GM23338 (cell line): ENCODE data around the gene MFRP. TPM values are rescaled to one million over a fixed set of nuclear protein-coding genes. Genes with fewer than 3 reads are reported as not detected.
"Not testable (repeated sequence)": the region's sequence is repeated elsewhere in the genome, so short reads cannot be mapped to it uniquely, and the experiment has no call there.

Source experiments
- ATAC-seq: fragments of 200-7000 bp; cut with Tn5 transposase; 3 replicates; pipeline ENCODE4 v1.9.1; 2020
- DNase-seq: peaks from one replicate; pipeline ENCODE4 v3.0.0-alpha.2; 2015; ENCODE audit warnings: low spot score
- H2AFZ ChIP-seq: fragments of 200-600 bp; sonication (generic); 2 replicates; pipeline ENCODE4 v1.8.0; 2016; ENCODE audit warnings: antibody characterized with exemption, mild to moderate bottlenecking, moderate library complexity
- H3F3A ChIP-seq: fragments of 200-600 bp; sonication (generic); replicated peaks from 2 replicates; pipeline ENCODE4 v1.8.0; 2017; ENCODE audit warnings: antibody characterized with exemption, mixed run types, low read depth
- H3K27ac ChIP-seq: fragments of 200-600 bp; sonication (generic); 2 replicates; pipeline ENCODE4 v1.6.1; 2016; ENCODE audit warnings: low read depth
- H3K27me3 ChIP-seq: fragments of 200-600 bp; sonication (generic); 2 replicates; pipeline ENCODE4 v1.8.0; 2016; ENCODE audit warnings: mild to moderate bottlenecking, mixed run types, moderate library complexity; ENCODE audit not compliant: insufficient read depth
- H3K36me3 ChIP-seq: fragments of 200-600 bp; sonication (generic); 2 replicates; pipeline ENCODE4 v1.8.0; 2016; ENCODE audit warnings: mild to moderate bottlenecking; ENCODE audit not compliant: insufficient read depth
- H3K4me1 ChIP-seq: fragments of 200-600 bp; sonication (generic); 2 replicates; pipeline ENCODE4 v1.8.0; 2016; ENCODE audit warnings: mild to moderate bottlenecking, moderate library complexity; ENCODE audit not compliant: insufficient read depth
- H3K4me2 ChIP-seq: fragments of 200-600 bp; sonication (generic); 2 replicates; pipeline ENCODE4 v1.7.1; 2017; ENCODE audit warnings: mixed run types
- H3K4me3 ChIP-seq: fragments of 200-600 bp; sonication (generic); 2 replicates; pipeline ENCODE4 v1.6.1; 2016; ENCODE audit warnings: mixed run types
- H3K79me2 ChIP-seq: fragments of 200-600 bp; sonication (generic); replicated peaks from 2 replicates; pipeline ENCODE4 v1.8.0; 2017; ENCODE audit warnings: mild to moderate bottlenecking; ENCODE audit not compliant: insufficient read depth
- H3K9me2 ChIP-seq: fragments of 200-600 bp; sonication (generic); 2 replicates; pipeline ENCODE4 v1.8.0; 2017; ENCODE audit not compliant: insufficient read depth
- H4K20me1 ChIP-seq: fragments of 200-600 bp; sonication (generic); replicated peaks from 2 replicates; pipeline ENCODE4 v1.8.0; 2017; ENCODE audit warnings: mild to moderate bottlenecking; ENCODE audit not compliant: insufficient read depth
- H3K27ac Mint-ChIP-seq: 2 replicates; pipeline ENCODE4 v1.8.0; 2020; ENCODE audit warnings: inconsistent platforms, mild to moderate bottlenecking, moderate library complexity, mixed read lengths
- H3K27me3 Mint-ChIP-seq: 3 replicates; pipeline ENCODE4 v1.8.0; 2022; ENCODE audit warnings: low read depth, mild to moderate bottlenecking, moderate library complexity, mixed read lengths, inconsistent platforms; ENCODE audit not compliant: insufficient read depth, poor library complexity
- H3K36me3 Mint-ChIP-seq: 3 replicates; pipeline ENCODE4 v1.8.0; 2021; ENCODE audit warnings: low read depth, mild to moderate bottlenecking, inconsistent platforms, moderate library complexity, mixed read lengths
- H3K4me1 Mint-ChIP-seq: 3 replicates; pipeline ENCODE4 v1.8.0; 2020; ENCODE audit warnings: mild to moderate bottlenecking, inconsistent platforms, mixed read lengths
- H3K4me3 Mint-ChIP-seq: 3 replicates; pipeline ENCODE4 v1.8.0; 2021; ENCODE audit warnings: moderate library complexity, mild to moderate bottlenecking, inconsistent platforms, mixed read lengths
- H3K9me3 Mint-ChIP-seq: 3 replicates; pipeline ENCODE4 v1.8.0; 2020; ENCODE audit warnings: moderate library complexity, mild to moderate bottlenecking, inconsistent platforms, mixed read lengths
- CREB1 ChIP-seq: fragments of 250-450 bp; sonication (Bioruptor Pico); IDR thresholded peaks from 2 replicates; pipeline ENCODE4 v1.5.0; 2020; ENCODE audit warnings: low read depth, mild to moderate bottlenecking, moderate library complexity
- CTCF ChIP-seq, 2 experiments: fragments of 200-600 bp in 1 of 2; sonication (generic) in 1 of 2; conservative IDR thresholded peaks; 2 replicates each; pipeline versions ENCODE4 v1.5.1 to v1.6.1; 2016 to 2017; ENCODE audit warnings: antibody characterized with exemption in 2 of 2, low read depth in 2 of 2, mild to moderate bottlenecking in 2 of 2, moderate library complexity in 1 of 2
- EZH2 ChIP-seq: fragments of 200-600 bp; sonication (generic); IDR thresholded peaks from one replicate; pipeline ENCODE4 v1.8.0; 2017; ENCODE audit warnings: antibody characterized with exemption, mild to moderate bottlenecking, low read depth; ENCODE audit not compliant: unreplicated experiment
- EZH2phosphoT487 ChIP-seq: fragments of 200-600 bp; sonication (generic); IDR thresholded peaks from one replicate; pipeline ENCODE4 v1.8.1; 2018; ENCODE audit warnings: antibody characterized with exemption; ENCODE audit not compliant: unreplicated experiment
- JUNB ChIP-seq: IDR thresholded peaks from one replicate; pipeline ENCODE4 v1.6.1; 2016; ENCODE audit warnings: antibody characterized with exemption; ENCODE audit not compliant: unreplicated experiment
- NANOG ChIP-seq: IDR thresholded peaks from 2 replicates; pipeline ENCODE4 v1.6.1; 2016; ENCODE audit warnings: antibody characterized with exemption, borderline replicate concordance
- POLR2AphosphoS5 ChIP-seq: IDR thresholded peaks from 2 replicates; pipeline ENCODE4 v1.6.1; 2016; ENCODE audit warnings: antibody characterized with exemption, low read depth
- REST ChIP-seq: IDR thresholded peaks from one replicate; pipeline ENCODE4 v1.6.1; 2018; ENCODE audit warnings: antibody characterized with exemption; ENCODE audit not compliant: unreplicated experiment
- STAT1 ChIP-seq: IDR thresholded peaks from one replicate; pipeline ENCODE4 v1.6.1; 2016; ENCODE audit warnings: antibody characterized with exemption; ENCODE audit not compliant: unreplicated experiment
- ZNF114 ChIP-seq: fragments of 250-450 bp; sonication (Bioruptor Pico); IDR thresholded peaks from 2 replicates; pipeline ENCODE4 v1.5.0; 2020; ENCODE audit warnings: mild to moderate bottlenecking, moderate library complexity
- ZNF331 ChIP-seq: fragments of 250-450 bp; sonication (Bioruptor Pico); IDR thresholded peaks from 2 replicates; pipeline ENCODE4 v1.5.0; 2020; ENCODE audit warnings: low read depth, mild to moderate bottlenecking, moderate library complexity
- polyA plus RNA-seq: library from polyadenylated mRNA; unstranded; fragments of >200 nt; fragmentation: Nextera tagmentation; extraction: Ambion mirVana; gene quantifications from 2 replicates; pipeline ENCODE4 v1.2.1, GENCODE V29; 2016
- total RNA-seq: library from RNA; depleted of rRNA; stranded (reverse); fragments of >200 nt; shearing (Covaris generic); gene quantifications from 2 replicates; pipeline ENCODE4 v1.2.3, GENCODE V29; 2014

MFRP gene
- total and polyA plus RNA-seq, 2 experiments from 2014 or later = 0.03 TPM; not detected in 1

- no peak for TF ChIP-seq EZH2
These were observed 37.8 kb upstream of the MFRP start (continued) for GRCh38 chr11:119384332-119384731.

GRCh38 chr11:119382513-119382912 lies 36.0 kb upstream of the MFRP start:
- Histone ChIP-seq H3K4me3 (peak overlapping the region; percentile 68), H3K27me3 (peaks cover 21% of the 10 kb centered on the region), H3K4me2 (peak overlapping the region; percentile 87), H3K4me1 (peaks cover 29% of the 10 kb centered on the region), H3F3A (peaks cover 10% of the 10 kb centered on the region; the same call in 1 of the 2 replicates)
- H3K79me2 ChIP-seq, H3K4me3 Mint-ChIP-seq, H3K27ac Mint-ChIP-seq, H3K9me3 Mint-ChIP-seq, H3K36me3 Mint-ChIP-seq, H4K20me1 ChIP-seq, H2AFZ ChIP-seq, DNase-seq, ATAC-seq, H3K27ac ChIP-seq, H3K36me3 ChIP-seq, H3K9me2 ChIP-seq: not testable (repeated sequence)
- H3K4me1 Mint-ChIP-seq = peaks cover 24% of the 10 kb centered on the region
- H3K27me3 Mint-ChIP-seq = peaks cover 19% of the 10 kb centered on the region

GRCh38 chr11:119382101-119382500 lies 35.6 kb upstream of the MFRP start:
- Mint-ChIP-seq H3K9me3 (no peaks in the 10 kb centered on the region), H3K27me3 (peaks cover 19% of the 10 kb centered on the region), H3K36me3 (no peaks in the 10 kb centered on the region), H3K27ac (no peak overlapping the region; the same call in 1 of the 2 replicates), H3K4me1 (peaks cover 27% of the 10 kb centered on the region), H3K4me3 (no peak overlapping the region)
- Histone ChIP-seq H3K9me2 (no peaks in the 10 kb centered on the region), H3K4me2 (peak overlapping the region; percentile 87), H3K27ac (no peak overlapping the region), H3K79me2 (no peaks in the 10 kb centered on the region), H3F3A (peaks cover 10% of the 10 kb centered on the region; the same call in 1 of the 2 replicates), H2AFZ (peak overlapping the region; percentile 83), H3K27me3 (peaks cover 21% of the 10 kb centered on the region), H3K4me3 (peak overlapping the region; percentile 68), H4K20me1 (no peaks in the 10 kb centered on the region), H3K36me3 (no peaks in the 10 kb centered on the region), H3K4me1 (peaks cover 34% of the 10 kb centered on the region)
- no peak for ATAC-seq
- no peak for TF ChIP-seq STAT1
- no peak for TF ChIP-seq REST
- no peak for TF ChIP-seq CTCF (conservative IDR thresholded peaks at IDR 0.05; ENCODE audit: low read depth in 2 of 2)
- TF ChIP-seq ZNF114 (CRISPR knock-in tag) = no peak
- TF ChIP-seq POLR2AphosphoS5 = no peak
- TF ChIP-seq NANOG = no peak
- TF ChIP-seq JUNB = no peak
- no peak for TF ChIP-seq CREB1 (CRISPR knock-in tag)
- no peak for TF ChIP-seq EZH2phosphoT487
- no peak for TF ChIP-seq EZH2
- no peak for TF ChIP-seq ZNF331 (CRISPR knock-in tag)
- peak; percentile 47 for DNase-seq
